DMS79 (cell line): Measurements from ENCODE around the gene CHMP1B.
"Not testable (repeated sequence)": the region's sequence is repeated elsewhere in the genome, so short reads cannot be mapped to it uniquely, and the experiment has no call there.

Experiments
- DNase-seq: peaks from one replicate; lab custom pipeline; 2025; lab: John Stamatoyannopoulos, UW

CHMP1B gene

GRCh38 chr18:11840493-11840892, 10.7 kb upstream of the CHMP1B start:
- DNase-seq = no peak

GRCh38 chr18:11842562-11842961, 8.7 kb upstream of the CHMP1B start:
- no peak for DNase-seq

- DNase-seq = no peak
Measured at GRCh38 chr18:11844436-11844835, 6.8 kb upstream of the CHMP1B start.

- DNase-seq = no peak
Measured at GRCh38 chr18:11845654-11846053, 5.6 kb upstream of the CHMP1B start.

- DNase-seq = no peak
Measured at GRCh38 chr18:11847811-11848210, 3.4 kb upstream of the CHMP1B start.

- DNase-seq = no peak
Measured at GRCh38 chr18:11849279-11849678, 1.9 kb upstream of the CHMP1B start.

GRCh38 chr18:11849841-11850634, 1.2 kb upstream of the CHMP1B start:
- no peak for DNase-seq

GRCh38 chr18:11850821-11851145, 430 bp upstream of the CHMP1B start:
- no peak for DNase-seq

GRCh38 chr18:11851806-11852337, 659 bp downstream of the CHMP1B start:
- peak; percentile 19 for DNase-seq

- DNase-seq = not testable (repeated sequence)
Measured at GRCh38 chr18:11854554-11854953, 3.3 kb downstream of the CHMP1B start.

GRCh38 chr18:11857177-11857887, 6.1 kb downstream of the CHMP1B start:
- peak; percentile 66 for DNase-seq

GRCh38 chr18:11859282-11859830, 8.1 kb downstream of the CHMP1B start:
- no peak for DNase-seq

GRCh38 chr18:11859903-11860407, 8.7 kb downstream of the CHMP1B start:
- no peak for DNase-seq

- no peak for DNase-seq
Measured at GRCh38 chr18:11860594-11861450, 9.6 kb downstream of the CHMP1B start.

- no peak for DNase-seq
Measured at GRCh38 chr18:11861583-11862288, 10.5 kb downstream of the CHMP1B start.

- no peak for DNase-seq
Measured at GRCh38 chr18:11862468-11863137, 11.4 kb downstream of the CHMP1B start.

- DNase-seq = no peak
Measured at GRCh38 chr18:11864471-11864870, 13.3 kb downstream of the CHMP1B start.

GRCh38 chr18:11865071-11865470, 13.9 kb downstream of the CHMP1B start:
- no peak for DNase-seq

- no peak for DNase-seq
Measured at GRCh38 chr18:11866329-11866728, 15.1 kb downstream of the CHMP1B start.

GRCh38 chr18:11866764-11867163, 15.6 kb downstream of the CHMP1B start:
- DNase-seq = no peak

- DNase-seq = no peak
Measured at GRCh38 chr18:11868230-11868629, 17.0 kb downstream of the CHMP1B start.
